Measurements from ENCODE around the gene RPN1. TPM values are rescaled to one million over a fixed set of nuclear protein-coding genes. Genes with fewer than 3 reads are reported as not detected.
"Not testable (repeated sequence)": the region's sequence is repeated elsewhere in the genome, so short reads cannot be mapped to it uniquely, and the experiment has no call there.

Gene RPN1
- total and polyA plus RNA-seq, 2 donors, result 135 to 256 TPM

DNA sequence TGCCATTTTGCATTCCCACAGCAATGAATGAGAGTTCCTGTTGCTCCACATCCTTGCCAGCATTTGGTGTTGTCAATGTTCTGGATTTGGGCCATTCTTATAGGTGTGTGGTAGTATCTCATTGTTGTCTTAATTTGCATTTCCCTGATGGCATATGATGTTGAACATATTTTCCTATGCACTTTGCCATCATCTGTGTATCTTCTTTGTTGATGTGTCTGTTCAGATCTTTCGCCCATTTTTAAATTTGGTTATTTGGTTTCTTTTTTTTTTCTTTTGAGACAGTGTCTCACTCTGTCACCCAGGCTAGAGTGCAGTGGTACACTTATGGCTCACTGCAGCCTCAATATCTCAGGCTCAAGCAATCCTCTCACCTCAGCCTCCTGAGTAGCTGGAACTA lies 60.6 kb downstream of the RPN1 start:
- H3K27ac ChIP-seq (ENCODE audit: low read depth); H3K36me3 ChIP-seq (ENCODE audit: insufficient read depth); H3K4me1 ChIP-seq (ENCODE audit: insufficient read depth); DNase-seq (ENCODE audit: extremely low spot score); H3K4me3 ChIP-seq (ENCODE audit: low read depth, low read length): not testable (repeated sequence)
- 46% methylated on average over 1 of the region's 1 CpG for whole genome bisulfite sequencing

DNA sequence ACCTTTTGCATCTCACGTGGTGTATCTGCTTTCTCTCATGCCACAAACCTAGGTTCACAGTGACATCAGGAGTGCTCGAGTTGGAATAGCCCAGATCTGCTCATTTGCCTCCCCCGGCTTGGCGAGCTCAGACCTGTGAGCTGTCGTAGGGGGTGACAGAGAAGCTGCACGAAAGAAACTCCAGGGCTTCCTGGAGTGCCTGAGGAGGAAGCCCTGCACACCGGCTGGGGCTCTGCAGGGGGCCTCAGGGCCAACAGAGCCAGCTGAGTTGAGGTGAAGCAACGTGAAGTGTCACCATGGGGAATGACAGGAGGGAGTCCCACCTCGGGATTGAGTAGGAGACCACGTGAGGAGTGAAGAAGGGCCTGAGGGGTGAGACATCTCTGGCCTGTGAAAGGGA lies 62.5 kb downstream of the RPN1 start:
- no peaks in the 10 kb centered on the region for H3K36me3 ChIP-seq (ENCODE audit: insufficient read depth)
- 62% methylated on average over 10 of the region's 10 CpGs for WGBS
- H3K4me3 ChIP-seq (ENCODE audit: low read depth, low read length), result no peak overlapping the region
- no peak overlapping the region for H3K27ac ChIP-seq (ENCODE audit: low read depth)
- DNase-seq (ENCODE audit: extremely low spot score), result no peak
- no peaks in the 10 kb centered on the region for H3K4me1 ChIP-seq (ENCODE audit: insufficient read depth)

DNA sequence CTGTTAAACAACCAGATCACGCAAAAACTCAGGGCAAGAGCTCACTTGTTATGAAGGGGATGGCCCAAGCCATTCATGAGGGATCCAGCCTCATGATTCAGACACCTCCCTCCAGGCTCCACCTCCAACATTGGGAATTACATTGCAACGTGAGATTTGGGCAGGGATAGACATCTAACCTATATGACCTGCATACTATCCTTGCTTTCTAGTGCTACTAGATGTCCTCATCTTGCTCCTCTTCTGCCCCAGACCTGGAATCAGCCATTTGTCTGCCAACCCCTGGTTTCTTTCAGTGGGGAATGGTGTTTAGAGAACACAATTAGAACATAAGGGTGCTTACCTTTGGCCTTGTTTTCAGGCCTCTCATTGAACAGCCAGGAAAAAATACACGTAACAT lies 63.2 kb downstream of the RPN1 start:
- no peak for DNase-seq (ENCODE audit: extremely low spot score)
- Histone ChIP-seq H3K27ac (ENCODE audit: low read depth) (no peak overlapping the region), H3K36me3 (ENCODE audit: insufficient read depth) (no peaks in the 10 kb centered on the region), H3K4me1 (ENCODE audit: insufficient read depth) (no peaks in the 10 kb centered on the region), H3K4me3 (ENCODE audit: low read depth, low read length) (no peak overlapping the region)
- WGBS, result 82% methylated on average over 3 of the region's 3 CpGs

DNA sequence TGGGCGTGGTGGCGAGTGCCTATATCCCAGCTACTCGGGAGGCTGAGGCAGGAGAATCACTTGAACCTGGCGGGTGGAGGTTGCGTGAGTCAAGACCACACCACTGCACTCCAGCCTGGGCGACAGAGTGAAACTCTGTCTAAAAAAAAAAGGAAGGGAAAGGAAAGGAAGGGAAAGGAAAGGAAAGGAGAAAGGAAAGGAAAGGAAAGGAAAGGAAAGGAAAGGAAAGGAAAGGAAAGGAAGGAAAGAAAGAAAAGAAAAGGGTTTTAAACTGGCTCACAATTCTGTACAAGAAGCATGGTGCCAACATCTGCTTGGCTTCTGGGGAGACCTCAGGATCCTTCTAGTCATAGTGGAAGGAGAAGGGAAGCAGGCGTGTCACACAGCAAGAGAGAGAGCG lies 63.7 kb downstream of the RPN1 start:
- H3K36me3 ChIP-seq (ENCODE audit: insufficient read depth); H3K27ac ChIP-seq (ENCODE audit: low read depth); DNase-seq (ENCODE audit: extremely low spot score); H3K4me3 ChIP-seq (ENCODE audit: low read depth, low read length); H3K4me1 ChIP-seq (ENCODE audit: insufficient read depth): not testable (repeated sequence)
- 92% methylated on average over 8 of the region's 8 CpGs for WGBS

DNA sequence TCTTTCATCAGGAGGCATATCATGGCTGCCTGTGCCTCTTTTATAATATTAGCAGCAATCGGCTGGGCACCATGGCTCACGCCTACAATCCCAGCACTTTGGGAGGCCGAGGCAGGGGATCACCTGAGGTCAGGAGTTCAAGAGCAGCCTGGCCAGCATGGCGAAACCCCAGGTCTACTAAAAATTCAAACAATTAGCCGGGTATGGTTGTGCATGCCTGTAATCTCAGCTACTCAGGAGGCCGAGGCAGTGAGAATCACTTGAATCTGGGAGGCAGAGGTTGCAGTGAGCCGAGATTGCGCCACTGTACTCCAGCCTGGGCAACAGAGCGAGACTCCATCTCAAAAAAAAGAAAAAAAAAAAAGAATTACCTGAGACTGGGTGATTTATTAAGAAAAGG lies 64.2 kb downstream of the RPN1 start:
- WGBS, result 86% methylated on average over 9 of the region's 9 CpGs
- H3K4me1 ChIP-seq (ENCODE audit: insufficient read depth); DNase-seq (ENCODE audit: extremely low spot score); H3K27ac ChIP-seq (ENCODE audit: low read depth); H3K4me3 ChIP-seq (ENCODE audit: low read depth, low read length); H3K36me3 ChIP-seq (ENCODE audit: insufficient read depth): not testable (repeated sequence)

DNA sequence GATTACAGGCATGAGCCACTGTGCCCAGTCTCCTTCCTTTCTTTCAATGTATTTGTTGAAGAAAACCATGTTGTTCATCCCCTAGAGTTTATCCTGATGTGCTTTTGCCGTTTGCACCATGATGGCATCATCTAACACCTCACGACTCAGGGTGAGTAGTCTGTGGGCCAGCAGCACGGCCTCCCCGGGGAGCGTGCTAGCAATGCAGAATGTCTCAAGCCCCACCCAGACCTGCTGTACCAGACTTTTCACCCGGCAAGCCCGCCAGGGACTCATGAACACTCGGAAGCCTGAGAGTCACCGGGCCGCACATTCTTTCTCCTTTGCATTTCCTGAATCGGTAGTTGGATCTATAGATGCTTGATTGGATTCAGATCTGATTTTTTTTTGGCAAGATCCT lies 64.6 kb downstream of the RPN1 start:
- no peaks in the 10 kb centered on the region for H3K36me3 ChIP-seq (ENCODE audit: insufficient read depth)
- no peak overlapping the region for H3K4me3 ChIP-seq (ENCODE audit: low read depth, low read length)
- peak; percentile 31 for DNase-seq (ENCODE audit: extremely low spot score)
- 72% methylated on average over 11 of the region's 11 CpGs for WGBS
- no peaks in the 10 kb centered on the region for H3K4me1 ChIP-seq (ENCODE audit: insufficient read depth)
- H3K27ac ChIP-seq (ENCODE audit: low read depth), result no peak overlapping the region

DNA sequence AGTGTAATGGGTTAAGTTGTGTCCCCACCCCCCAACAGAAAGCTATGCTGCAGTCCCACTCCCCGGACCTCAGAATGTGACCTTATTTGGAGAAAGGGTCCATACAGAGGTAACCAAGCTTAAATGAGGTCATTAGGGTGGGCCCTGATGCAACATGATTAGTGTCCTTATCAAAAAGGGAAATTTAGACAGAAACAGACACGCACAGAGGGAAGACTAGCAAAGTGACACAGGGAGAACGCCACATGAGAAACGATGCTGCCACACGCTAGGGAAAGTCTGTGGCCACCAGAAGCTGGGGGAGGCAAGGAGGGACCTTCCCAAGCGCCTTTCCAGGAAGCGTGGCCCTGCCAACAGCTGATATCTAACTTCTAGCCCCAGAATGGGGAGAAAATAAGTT lies 65.4 kb downstream of the RPN1 start:
- H3K36me3 ChIP-seq (ENCODE audit: insufficient read depth), result no peaks in the 10 kb centered on the region
- 73% methylated on average over 7 of the region's 7 CpGs for WGBS
- no peaks in the 10 kb centered on the region for H3K4me1 ChIP-seq (ENCODE audit: insufficient read depth)
- DNase-seq (ENCODE audit: extremely low spot score), result no peak
- H3K27ac ChIP-seq (ENCODE audit: low read depth), result no peak overlapping the region
- no peak overlapping the region for H3K4me3 ChIP-seq (ENCODE audit: low read depth, low read length)

DNA sequence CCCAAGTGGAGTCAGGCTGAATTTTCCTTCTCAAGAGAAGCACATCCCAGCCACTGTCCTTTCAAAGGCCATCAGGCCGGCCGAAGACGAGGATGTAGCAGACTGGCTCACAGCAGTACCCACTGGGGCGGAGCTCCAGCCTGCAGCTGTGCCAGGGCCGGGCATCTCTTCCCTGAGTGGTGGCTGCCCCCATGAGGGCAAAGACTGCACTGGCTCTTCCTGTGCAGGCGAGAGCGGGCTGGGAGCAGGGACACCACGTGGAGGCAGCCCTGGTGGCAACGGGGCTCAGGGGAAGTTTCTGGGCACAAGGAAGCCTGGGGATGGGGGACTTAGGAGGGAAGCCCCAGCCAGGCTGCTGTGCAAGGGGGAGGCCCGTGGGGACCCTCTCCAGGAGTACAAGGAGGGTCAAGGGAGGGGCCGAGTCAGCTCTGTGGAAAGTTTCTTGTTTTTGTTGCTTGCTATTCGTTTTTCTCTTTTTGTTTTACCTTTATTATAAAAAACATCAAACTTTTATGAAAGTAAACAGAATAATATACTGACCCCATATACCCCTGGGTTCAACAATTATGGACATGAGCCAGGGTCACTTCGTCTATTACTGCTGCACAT lies 66.1 kb downstream of the RPN1 start:
- peak; percentile 60 for DNase-seq (ENCODE audit: extremely low spot score)
- WGBS, result 22% methylated on average over 13 of the region's 13 CpGs
- Histone ChIP-seq H3K4me1 (ENCODE audit: insufficient read depth) (no peaks in the 10 kb centered on the region), H3K4me3 (ENCODE audit: low read depth, low read length) (no peak overlapping the region), H3K36me3 (ENCODE audit: insufficient read depth) (no peaks in the 10 kb centered on the region), H3K27ac (ENCODE audit: low read depth) (no peak overlapping the region)

DNA sequence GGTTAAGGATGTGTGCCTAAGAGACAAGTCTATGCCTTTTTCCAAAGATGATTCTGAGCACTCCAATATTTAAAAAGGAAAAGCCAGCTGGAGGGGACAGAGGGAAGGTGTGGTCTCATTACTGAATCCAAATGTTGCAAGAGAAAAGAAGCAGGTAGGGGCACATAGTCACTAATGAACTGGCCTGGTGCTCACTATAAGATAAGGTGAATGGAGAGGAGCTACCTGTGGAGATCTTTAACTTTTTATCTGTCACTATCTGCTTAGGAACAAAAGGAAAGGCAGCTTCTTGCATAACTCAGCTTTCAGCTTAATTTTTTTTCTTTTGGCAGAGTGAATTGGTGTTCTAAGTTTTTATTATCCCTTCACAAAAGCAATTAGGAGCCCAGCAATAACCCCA lies 69.1 kb downstream of the RPN1 start:
- Histone ChIP-seq H3K4me3 (ENCODE audit: low read depth, low read length) (no peak overlapping the region), H3K27ac (ENCODE audit: low read depth) (no peak overlapping the region)
- DNase-seq (ENCODE audit: extremely low spot score), result no peak

DNA sequence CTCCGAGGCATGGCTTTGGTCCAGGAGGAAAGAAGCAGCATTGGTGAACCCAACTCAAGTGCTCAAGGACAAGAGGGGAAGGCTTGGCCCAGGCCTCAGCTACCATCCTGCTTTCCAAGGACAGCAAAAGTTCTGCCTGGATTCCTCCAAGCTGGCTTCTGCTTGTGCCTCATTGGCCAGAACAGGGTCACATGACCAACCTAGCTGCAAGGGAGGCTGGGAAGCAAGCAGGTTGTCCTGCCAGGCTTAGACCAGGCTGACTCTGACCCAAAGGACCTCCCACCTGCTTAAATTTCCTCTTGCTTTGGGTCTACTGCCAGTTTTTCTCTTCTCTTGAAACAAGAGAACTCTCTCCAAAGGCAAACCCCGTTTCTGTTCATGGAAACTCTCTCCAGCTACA lies 70.7 kb downstream of the RPN1 start:
- Histone ChIP-seq H3K36me3 (ENCODE audit: insufficient read depth) (no peaks in the 10 kb centered on the region), H3K27ac (ENCODE audit: low read depth) (no peak overlapping the region), H3K4me1 (ENCODE audit: insufficient read depth) (no peaks in the 10 kb centered on the region), H3K4me3 (ENCODE audit: low read depth, low read length) (no peak overlapping the region)
- 86% methylated on average over 2 of the region's 2 CpGs for WGBS
- no peak for DNase-seq (ENCODE audit: extremely low spot score)

More for the DNA sequence above, 69.1 kb downstream of the RPN1 start:
- no peaks in the 10 kb centered on the region for H3K4me1 ChIP-seq (ENCODE audit: insufficient read depth)
- no peaks in the 10 kb centered on the region for H3K36me3 ChIP-seq (ENCODE audit: insufficient read depth)

DNA sequence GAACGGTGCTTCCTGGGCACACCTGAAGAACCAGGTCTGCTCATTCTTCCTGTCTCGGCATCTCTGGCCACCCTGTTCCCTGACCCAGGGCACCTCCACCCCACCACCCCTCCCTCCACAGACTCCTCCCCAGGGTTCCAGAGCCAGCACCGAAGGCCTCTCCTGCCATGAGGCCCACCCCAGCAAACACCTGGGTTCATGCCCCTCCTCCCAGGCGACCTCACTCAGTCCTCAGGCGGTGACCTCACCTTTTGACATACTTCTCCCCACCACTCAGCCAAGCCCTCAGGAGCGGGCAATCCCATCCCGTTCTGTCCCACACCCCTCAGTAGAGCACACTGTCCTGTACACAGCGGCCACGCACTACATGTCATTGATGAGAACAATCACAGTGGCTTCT lies 72.3 kb downstream of the RPN1 start:
- WGBS, result 83% methylated on average over 9 of the region's 9 CpGs
- Histone ChIP-seq H3K36me3 (ENCODE audit: insufficient read depth) (no peaks in the 10 kb centered on the region), H3K27ac (ENCODE audit: low read depth) (no peak overlapping the region), H3K4me3 (ENCODE audit: low read depth, low read length) (no peak overlapping the region), H3K4me1 (ENCODE audit: insufficient read depth) (no peaks in the 10 kb centered on the region)
- no peak for DNase-seq (ENCODE audit: extremely low spot score)

DNA sequence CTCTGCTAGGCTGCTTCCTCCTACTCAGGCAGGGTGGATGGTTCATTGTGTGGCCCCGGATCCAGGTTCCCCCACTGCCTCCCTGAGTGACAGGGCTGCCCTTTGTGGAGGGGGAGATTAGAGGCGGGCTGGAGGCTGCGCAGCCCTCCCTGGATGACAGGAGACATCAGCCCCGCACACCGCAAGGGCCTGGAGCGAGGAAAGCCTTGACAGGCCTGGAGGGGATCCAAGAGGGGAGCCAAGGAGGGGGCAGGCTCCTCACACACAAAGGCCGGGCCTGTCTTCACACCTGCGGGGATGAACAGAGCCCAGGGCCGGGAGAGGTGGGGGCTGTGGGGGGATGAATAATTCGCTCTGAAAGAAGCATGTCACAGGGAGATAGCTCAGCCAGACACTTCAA lies 72.9 kb downstream of the RPN1 start:
- Histone ChIP-seq H3K27ac (ENCODE audit: low read depth) (no peak overlapping the region), H3K36me3 (ENCODE audit: insufficient read depth) (no peaks in the 10 kb centered on the region), H3K4me1 (ENCODE audit: insufficient read depth) (no peaks in the 10 kb centered on the region), H3K4me3 (ENCODE audit: low read depth, low read length) (no peak overlapping the region)
- DNase-seq (ENCODE audit: extremely low spot score), result no peak
- 63% methylated on average over 10 of the region's 10 CpGs for WGBS

DNA sequence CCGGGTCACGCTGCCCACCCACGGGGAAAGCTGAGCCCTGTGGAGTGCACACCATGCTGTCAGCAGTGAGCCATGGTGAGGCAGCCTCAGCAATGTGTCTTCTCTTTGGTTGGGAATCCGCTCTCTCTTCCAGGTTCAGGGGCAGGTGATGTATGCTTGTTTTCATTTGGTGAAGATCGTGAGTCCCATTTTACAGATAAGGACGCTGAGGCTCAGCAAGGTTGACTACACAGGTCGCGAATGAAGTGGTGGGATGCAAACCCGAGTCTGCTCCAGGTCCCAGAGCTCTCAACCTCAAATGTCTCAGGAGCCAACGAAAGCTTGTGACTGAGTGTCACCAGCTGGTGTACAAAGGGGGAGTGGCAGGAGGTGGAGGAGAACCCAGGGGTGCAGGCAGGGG lies 74.3 kb downstream of the RPN1 start:
- no peak overlapping the region for H3K4me3 ChIP-seq (ENCODE audit: low read depth, low read length)
- no peaks in the 10 kb centered on the region for H3K36me3 ChIP-seq (ENCODE audit: insufficient read depth)
- no peak for DNase-seq (ENCODE audit: extremely low spot score)
- H3K4me1 ChIP-seq (ENCODE audit: insufficient read depth), result no peaks in the 10 kb centered on the region
- WGBS, result 77% methylated on average over 10 of the region's 10 CpGs
- no peak overlapping the region for H3K27ac ChIP-seq (ENCODE audit: low read depth)

DNA sequence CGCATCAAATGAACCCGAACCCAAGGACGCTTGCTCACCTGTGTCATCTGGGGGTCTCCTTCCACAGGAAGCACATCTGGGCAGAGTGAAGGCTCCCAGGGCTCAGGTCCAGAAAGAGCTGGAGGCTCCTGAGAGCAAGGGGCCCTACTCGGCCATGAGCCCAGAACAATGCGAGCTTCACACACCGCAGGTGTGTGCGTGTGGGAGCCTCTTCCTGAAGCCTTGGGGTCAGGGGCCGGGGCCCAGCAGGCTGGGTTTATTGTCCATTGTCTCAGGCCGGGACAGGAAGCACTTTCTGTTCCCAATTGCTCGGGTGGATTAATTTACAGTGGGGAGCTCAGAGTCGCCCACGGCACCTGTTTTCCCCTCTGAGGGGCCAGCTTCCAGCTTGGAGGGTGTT lies 74.8 kb downstream of the RPN1 start:
- no peak for DNase-seq (ENCODE audit: extremely low spot score)
- Histone ChIP-seq H3K27ac (ENCODE audit: low read depth) (no peak overlapping the region), H3K4me1 (ENCODE audit: insufficient read depth) (no peaks in the 10 kb centered on the region), H3K4me3 (ENCODE audit: low read depth, low read length) (no peak overlapping the region), H3K36me3 (ENCODE audit: insufficient read depth) (no peaks in the 10 kb centered on the region)
- 67% methylated on average over 12 of the region's 12 CpGs for WGBS

DNA sequence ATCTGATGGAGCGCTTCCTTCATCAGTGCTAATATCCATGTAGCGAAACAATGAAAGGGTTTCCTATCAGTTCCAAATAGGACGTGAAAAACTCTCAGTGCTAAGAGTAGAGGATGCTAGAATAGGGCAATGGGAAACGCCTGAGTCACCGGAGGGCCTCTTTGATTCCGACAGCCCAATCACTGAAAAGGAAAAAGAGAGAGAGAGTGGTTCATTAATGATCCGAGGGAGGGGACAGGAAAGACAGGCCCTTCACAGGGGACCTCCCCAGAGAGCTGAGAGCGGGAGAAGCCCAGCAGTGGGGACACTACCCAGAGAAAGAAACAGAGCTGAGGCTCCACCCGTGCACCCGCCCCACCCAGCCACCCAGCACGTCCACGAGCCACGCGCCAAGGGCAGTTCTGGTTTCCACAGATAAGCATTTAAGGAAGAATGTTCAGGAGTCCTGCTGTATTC lies 76.9 kb downstream of the RPN1 start:
- no peak overlapping the region for H3K27ac ChIP-seq (ENCODE audit: low read depth)
- H3K36me3 ChIP-seq (ENCODE audit: insufficient read depth), result no peaks in the 10 kb centered on the region
- no peak for DNase-seq (ENCODE audit: extremely low spot score)
- 34% methylated on average over 14 of the region's 14 CpGs for WGBS
- H3K4me3 ChIP-seq (ENCODE audit: low read depth, low read length), result no peak overlapping the region
- no peaks in the 10 kb centered on the region for H3K4me1 ChIP-seq (ENCODE audit: insufficient read depth)

All from urinary bladder (tissue), 4 donors.